ENCODE data around the gene SAFB. TPM values are rescaled to one million over a fixed set of nuclear protein-coding genes. Genes with fewer than 3 reads are reported as not detected.

Gene SAFB
- total RNA-seq, 2 experiments from 2014 or later: 134 to 152 TPM

- Mint-ChIP-seq H3K27me3 (no peaks in the 10 kb centered on the region), H3K27ac (peak overlapping the region; percentile 92), H3K9me3 (ENCODE audit: low read depth) (no peaks in the 10 kb centered on the region), H3K36me3 (peaks cover 36% of the 10 kb centered on the region), H3K4me1 (peaks cover 38% of the 10 kb centered on the region), H3K4me3 (peak overlapping the region; percentile 98)
- DNase-seq: peak; percentile 55
- ATAC-seq: no peak
- CTCF ChIA-PET: interaction anchor here (0.7 to 7.9 kb wide), 9 partner anchors 12 to 277 kb away, joined by 3 to 122 read pairs (median 4); partner anchors contain the start of genes CATSPERD, DUS3L, LONP1 and SAFB
These were observed 68.3 kb downstream of the SAFB start for GRCh38 chr19:5690955-5691821.

- Mint-ChIP-seq H3K27me3 (no peaks in the 10 kb centered on the region), H3K4me3 (peak overlapping the region; percentile 98), H3K9me3 (ENCODE audit: low read depth) (no peaks in the 10 kb centered on the region), H3K36me3 (peaks cover 38% of the 10 kb centered on the region), H3K4me1 (peaks cover 35% of the 10 kb centered on the region), H3K27ac (peak overlapping the region; percentile 92)
- ATAC-seq (no peak), DNase-seq (no peak)
- CTCF ChIA-PET: interaction anchor here (1.2 to 7.9 kb wide), 6 partner anchors 22 to 112 kb away, joined by 3 to 122 read pairs (median 4); partner anchors contain the start of genes CATSPERD, DUS3L, LONP1 and SAFB
These were observed 69.2 kb downstream of the SAFB start for GRCh38 chr19:5691822-5692722.

GRCh38 chr19:5692723-5693194, 69.9 kb downstream of the SAFB start:
- Mint-ChIP-seq H3K36me3 (peaks cover 38% of the 10 kb centered on the region), H3K4me3 (peak overlapping the region; percentile 98), H3K9me3 (ENCODE audit: low read depth) (no peaks in the 10 kb centered on the region), H3K4me1 (peaks cover 35% of the 10 kb centered on the region), H3K27me3 (no peaks in the 10 kb centered on the region), H3K27ac (peak overlapping the region; percentile 92)
- CTCF ChIA-PET: no interaction called here
- ATAC-seq: no peak
- no peak for DNase-seq

GRCh38 chr19:5693195-5694166, 70.6 kb downstream of the SAFB start:
- Mint-ChIP-seq H3K36me3 (peaks cover 38% of the 10 kb centered on the region), H3K4me1 (peaks cover 31% of the 10 kb centered on the region), H3K9me3 (ENCODE audit: low read depth) (no peaks in the 10 kb centered on the region), H3K27me3 (no peaks in the 10 kb centered on the region), H3K27ac (no peak overlapping the region), H3K4me3 (no peak overlapping the region)
- CTCF ChIA-PET: no interaction called here
- DNase-seq: no peak
- ATAC-seq: no peak

- ATAC-seq (no peak), DNase-seq (no peak)
- no peaks in the 10 kb centered on the region for H3K9me3 Mint-ChIP-seq (ENCODE audit: low read depth)
- H3K4me3 Mint-ChIP-seq: no peak overlapping the region
- H3K36me3 Mint-ChIP-seq: peaks cover 45% of the 10 kb centered on the region
- no peaks in the 10 kb centered on the region for H3K27me3 Mint-ChIP-seq
- CTCF ChIA-PET: no interaction called here
- peaks cover 27% of the 10 kb centered on the region for H3K4me1 Mint-ChIP-seq
- no peak overlapping the region for H3K27ac Mint-ChIP-seq
These were observed 71.5 kb downstream of the SAFB start for GRCh38 chr19:5694167-5694955.

- Mint-ChIP-seq H3K4me3 (no peak overlapping the region), H3K4me1 (peaks cover 23% of the 10 kb centered on the region), H3K36me3 (peaks cover 45% of the 10 kb centered on the region), H3K27me3 (no peaks in the 10 kb centered on the region), H3K9me3 (ENCODE audit: low read depth) (no peaks in the 10 kb centered on the region), H3K27ac (no peak overlapping the region)
- DNase-seq (no peak), ATAC-seq (no peak)
- CTCF ChIA-PET: no interaction called here
These were observed 72.2 kb downstream of the SAFB start for GRCh38 chr19:5694956-5695648.

GRCh38 chr19:5695649-5696195, 72.8 kb downstream of the SAFB start:
- no peaks in the 10 kb centered on the region for H3K27me3 Mint-ChIP-seq
- H3K4me1 Mint-ChIP-seq: peaks cover 23% of the 10 kb centered on the region
- no peaks in the 10 kb centered on the region for H3K9me3 Mint-ChIP-seq (ENCODE audit: low read depth)
- no peak overlapping the region for H3K4me3 Mint-ChIP-seq
- CTCF ChIA-PET: no interaction called here
- peaks cover 45% of the 10 kb centered on the region for H3K36me3 Mint-ChIP-seq
- no peak for DNase-seq
- ATAC-seq: no peak
- H3K27ac Mint-ChIP-seq: no peak overlapping the region

- Mint-ChIP-seq H3K27me3 (no peaks in the 10 kb centered on the region), H3K27ac (no peak overlapping the region), H3K4me3 (no peak overlapping the region), H3K4me1 (peaks cover 21% of the 10 kb centered on the region), H3K9me3 (ENCODE audit: low read depth) (no peaks in the 10 kb centered on the region), H3K36me3 (peaks cover 43% of the 10 kb centered on the region)
- DNase-seq (no peak), ATAC-seq (no peak)
- CTCF ChIA-PET: no interaction called here
These were observed 73.5 kb downstream of the SAFB start for GRCh38 chr19:5696196-5697021.

GRCh38 chr19:5697022-5697889, 74.4 kb downstream of the SAFB start:
- Mint-ChIP-seq H3K9me3 (ENCODE audit: low read depth) (no peaks in the 10 kb centered on the region), H3K4me1 (peaks cover 16% of the 10 kb centered on the region), H3K36me3 (peaks cover 40% of the 10 kb centered on the region), H3K27ac (no peak overlapping the region), H3K27me3 (no peaks in the 10 kb centered on the region), H3K4me3 (no peak overlapping the region)
- CTCF ChIA-PET: no interaction called here
- DNase-seq (no peak), ATAC-seq (no peak)

- Mint-ChIP-seq H3K36me3 (peaks cover 36% of the 10 kb centered on the region), H3K27ac (no peak overlapping the region), H3K4me1 (peaks cover 11% of the 10 kb centered on the region), H3K4me3 (no peak overlapping the region), H3K9me3 (ENCODE audit: low read depth) (no peaks in the 10 kb centered on the region), H3K27me3 (no peaks in the 10 kb centered on the region)
- DNase-seq: no peak
- CTCF ChIA-PET: interaction anchor here (3.2 kb wide), 1 partner anchor 8 kb away, joined by 16 read pairs; the partner anchor contains the start of gene RPL36
- ATAC-seq: no peak
These were observed 75.2 kb downstream of the SAFB start for GRCh38 chr19:5697890-5698634.
